GM13977 (cell line): ENCODE results near the gene CD38.
A peak's percentile ranks its signal among the peaks of the same experiment; 100 is the strongest.
"Not testable (repeated sequence)": the region's sequence is repeated elsewhere in the genome, so short reads cannot be mapped to it uniquely, and the experiment has no call there.

Experiments
- DNase-seq: peaks from one replicate; pipeline ENCODE4 v3.0.0; 2012; ENCODE audit warnings: low spot score
- in situ Hi-C: fragments of 300-500 bp; cut with MboI; formaldehyde crosslinking; loops from one replicate; pipeline ENCODE4 v1.12.0; 2022; ENCODE audit warnings: low sequenced_read_pairs, low pct_unique_long_range_greater_than_20kb, mixed read lengths, inconsistent platforms; ENCODE audit not compliant: unreplicated experiment
- TF ChIP-seq, protein P1 (sequence below): IDR thresholded peaks from 2 replicates; pipeline ENCODE4 v1.5.1; 2012; ENCODE audit warnings: mild to moderate bottlenecking, control low read depth; ENCODE audit not compliant: insufficient read depth; ENCODE audit errors: extremely low read depth, missing control alignments

The CD38 gene

DNA sequence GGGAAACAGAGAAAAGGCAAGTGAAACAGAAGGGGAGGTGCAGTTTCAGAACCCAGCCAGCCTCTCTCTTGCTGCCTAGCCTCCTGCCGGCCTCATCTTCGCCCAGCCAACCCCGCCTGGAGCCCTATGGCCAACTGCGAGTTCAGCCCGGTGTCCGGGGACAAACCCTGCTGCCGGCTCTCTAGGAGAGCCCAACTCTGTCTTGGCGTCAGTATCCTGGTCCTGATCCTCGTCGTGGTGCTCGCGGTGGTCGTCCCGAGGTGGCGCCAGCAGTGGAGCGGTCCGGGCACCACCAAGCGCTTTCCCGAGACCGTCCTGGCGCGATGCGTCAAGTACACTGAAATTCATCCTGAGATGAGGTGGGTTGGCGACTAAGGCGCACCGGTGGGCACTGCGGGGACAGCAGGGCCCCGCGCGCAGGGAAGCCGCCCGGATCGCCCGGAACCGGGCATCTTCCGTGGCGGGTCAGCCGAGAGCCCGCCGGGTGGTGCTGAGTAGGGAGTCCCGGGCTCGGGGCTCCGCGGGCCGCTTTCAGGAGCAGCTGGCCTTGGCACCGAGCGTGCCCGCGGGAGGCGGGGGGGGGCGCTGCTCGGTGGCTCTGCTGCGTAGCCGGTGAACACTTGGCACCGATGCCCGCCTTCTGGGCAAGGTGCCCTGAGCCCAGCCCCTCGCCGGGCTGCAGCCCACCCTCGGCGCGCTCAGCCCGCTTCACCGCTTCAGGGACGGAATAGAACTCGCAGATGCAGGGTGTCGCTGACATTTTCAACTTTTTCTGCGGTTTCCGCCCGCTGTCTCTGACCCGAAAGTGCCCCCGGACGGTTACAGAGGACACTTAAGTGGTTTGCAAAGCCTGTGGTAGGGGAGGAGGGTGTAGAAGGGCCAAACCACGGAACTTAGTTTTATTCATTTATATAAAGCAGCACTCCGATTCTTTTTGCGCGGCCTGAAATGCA lies at the start of gene CD38:
Gene CD38 (plus strand): TSS at position 40 of the 953 bp plus-strand sequence. CDS start 87 bp downstream, at position 127.
- in situ Hi-C loops = no loop called here
- DNase-seq = peak; percentile 79
- TF ChIP-seq, protein P1, sequence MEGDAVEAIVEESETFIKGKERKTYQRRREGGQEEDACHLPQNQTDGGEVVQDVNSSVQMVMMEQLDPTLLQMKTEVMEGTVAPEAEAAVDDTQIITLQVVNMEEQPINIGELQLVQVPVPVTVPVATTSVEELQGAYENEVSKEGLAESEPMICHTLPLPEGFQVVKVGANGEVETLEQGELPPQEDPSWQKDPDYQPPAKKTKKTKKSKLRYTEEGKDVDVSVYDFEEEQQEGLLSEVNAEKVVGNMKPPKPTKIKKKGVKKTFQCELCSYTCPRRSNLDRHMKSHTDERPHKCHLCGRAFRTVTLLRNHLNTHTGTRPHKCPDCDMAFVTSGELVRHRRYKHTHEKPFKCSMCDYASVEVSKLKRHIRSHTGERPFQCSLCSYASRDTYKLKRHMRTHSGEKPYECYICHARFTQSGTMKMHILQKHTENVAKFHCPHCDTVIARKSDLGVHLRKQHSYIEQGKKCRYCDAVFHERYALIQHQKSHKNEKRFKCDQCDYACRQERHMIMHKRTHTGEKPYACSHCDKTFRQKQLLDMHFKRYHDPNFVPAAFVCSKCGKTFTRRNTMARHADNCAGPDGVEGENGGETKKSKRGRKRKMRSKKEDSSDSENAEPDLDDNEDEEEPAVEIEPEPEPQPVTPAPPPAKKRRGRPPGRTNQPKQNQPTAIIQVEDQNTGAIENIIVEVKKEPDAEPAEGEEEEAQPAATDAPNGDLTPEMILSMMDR = peak; percentile 10

DNA sequence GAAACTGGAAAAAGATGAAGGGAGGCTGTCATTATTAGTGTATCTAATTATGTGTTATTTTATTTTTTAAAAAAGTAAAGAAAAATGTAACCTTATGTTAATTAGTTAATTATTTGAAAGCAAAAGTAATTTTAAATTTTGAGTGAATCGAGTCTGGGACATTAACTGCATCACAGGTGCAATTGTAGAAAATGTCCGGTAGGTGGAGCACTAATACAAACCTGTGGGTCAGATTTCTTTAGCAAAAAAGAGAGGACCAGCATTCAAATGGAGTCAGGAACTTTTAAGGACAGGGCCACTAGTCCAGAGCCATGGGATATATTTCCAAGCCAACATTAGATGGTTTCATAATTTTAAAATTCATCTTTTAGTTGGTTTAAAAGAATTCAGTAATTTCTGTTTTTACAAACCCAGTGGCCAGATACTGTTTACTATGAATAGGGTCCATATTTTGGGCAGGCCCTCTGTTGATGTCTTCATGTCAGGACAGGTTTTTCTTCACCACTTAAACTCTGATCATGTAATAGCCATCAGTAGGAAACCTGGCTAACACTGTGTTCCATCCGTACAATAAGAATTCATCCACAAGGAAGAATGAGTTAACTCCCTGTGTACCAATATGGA lies 48.1 kb upstream of the CD38 start:
- TF ChIP-seq, protein P1 = peak; percentile 73
- in situ Hi-C loops = loop anchor here (25.0 kb wide), 1 partner anchor 232 kb away; the partner anchor contains the start of gene FGFBP2

DNA sequence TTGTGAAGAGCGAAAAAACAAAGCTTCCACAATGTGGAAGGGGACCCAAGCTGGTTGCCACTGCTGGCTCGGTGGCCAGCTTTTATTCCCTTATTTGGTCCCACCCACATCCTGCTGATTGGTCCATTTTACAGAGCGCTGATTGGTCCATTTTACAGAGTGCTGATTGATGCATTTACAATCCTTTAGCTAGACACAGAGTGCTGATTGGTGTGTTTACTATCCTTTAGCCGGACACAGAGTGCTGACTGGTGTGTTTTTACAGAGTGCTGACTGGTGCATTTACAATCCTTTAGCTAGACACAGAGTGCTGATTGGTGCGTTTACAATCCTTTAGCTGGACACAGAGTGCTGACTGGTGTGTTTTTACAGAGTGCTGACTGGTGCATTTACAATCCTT lies 45.1 kb upstream of the CD38 start:
- DNase-seq = not testable (repeated sequence)
- in situ Hi-C loops = loop anchor here (25.0 kb wide), 1 partner anchor 229 kb away; the partner anchor contains the start of gene FGFBP2

More for the DNA sequence above, 48.1 kb upstream of the CD38 start:
- DNase-seq = peak; percentile 63

DNA sequence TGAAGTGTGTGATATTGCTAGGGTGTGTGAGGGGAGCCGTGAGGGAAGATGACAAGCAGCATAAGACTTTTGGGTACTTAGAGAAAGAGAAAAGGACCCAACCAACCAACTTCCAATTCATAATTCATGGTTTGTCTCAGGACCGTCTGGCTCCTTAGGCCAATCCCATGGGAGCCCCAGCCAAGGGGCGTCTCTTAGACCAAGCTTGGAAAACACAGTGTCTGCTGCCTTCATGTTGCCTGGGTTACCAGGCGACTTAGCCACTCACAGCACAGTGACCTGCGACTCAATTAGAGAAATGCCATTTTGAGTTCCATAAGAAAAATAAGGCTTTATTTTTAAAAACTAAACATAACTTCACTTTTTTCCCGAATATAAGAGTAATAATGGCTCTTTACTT lies 42.6 kb upstream of the CD38 start:
- no peak for DNase-seq
- in situ Hi-C loops = loop anchor here (25.0 kb wide), 1 partner anchor 227 kb away; the partner anchor contains the start of gene FGFBP2
- TF ChIP-seq, protein P1 = no peak

DNA sequence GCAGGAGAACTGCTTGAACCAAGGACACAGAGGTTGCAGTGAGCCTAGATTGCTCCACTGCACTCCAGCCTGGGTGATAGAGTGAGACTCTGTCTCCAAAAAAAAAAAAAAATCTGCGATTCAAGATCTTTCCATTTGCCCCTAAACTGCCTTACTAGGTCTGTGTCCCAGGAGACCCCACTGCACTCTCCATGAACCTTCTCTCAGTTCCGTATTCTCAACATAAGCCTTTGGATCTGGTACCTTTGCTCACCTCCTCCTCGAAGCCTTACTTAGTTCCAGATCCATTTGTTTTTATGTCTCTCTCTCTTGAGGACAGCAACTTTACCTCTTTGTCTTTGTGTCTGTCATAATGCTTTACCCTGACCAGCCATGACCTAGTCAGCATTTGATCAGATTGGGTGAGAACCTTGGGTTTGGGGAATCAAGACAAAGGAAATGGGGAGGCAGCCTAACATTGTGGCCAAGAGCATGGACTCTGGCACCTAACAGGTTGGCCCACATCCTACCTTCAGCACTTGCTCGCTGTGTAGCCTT lies 41.5 kb upstream of the CD38 start:
- no peak for DNase-seq
- TF ChIP-seq, protein P1 = no peak
- in situ Hi-C loops = loop anchor here (25.0 kb wide), 1 partner anchor 226 kb away; the partner anchor contains the start of gene FGFBP2

DNA sequence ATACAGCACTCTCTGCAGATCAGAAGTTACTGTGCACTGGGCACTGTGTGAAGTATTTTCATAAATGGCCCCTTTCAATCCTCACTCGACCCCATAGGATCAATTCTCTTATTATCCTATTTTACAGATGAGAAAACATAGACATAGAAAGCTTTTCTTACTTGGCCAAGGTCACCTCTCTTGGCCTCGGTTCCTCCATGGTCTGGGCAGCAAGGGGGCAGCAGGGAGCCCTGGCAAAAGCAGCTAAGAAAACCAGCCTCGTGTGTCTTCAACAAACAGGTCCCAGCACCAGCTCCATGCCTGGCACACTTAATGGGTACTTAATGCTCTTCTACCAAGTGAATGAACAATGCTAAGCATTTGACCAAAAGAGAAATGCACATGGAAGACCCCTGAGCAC lies 40.9 kb upstream of the CD38 start:
- in situ Hi-C loops = loop anchor here (25.0 kb wide), 1 partner anchor 225 kb away; the partner anchor contains the start of gene FGFBP2
- DNase-seq = no peak
- TF ChIP-seq, protein P1 = peak; percentile 33

DNA sequence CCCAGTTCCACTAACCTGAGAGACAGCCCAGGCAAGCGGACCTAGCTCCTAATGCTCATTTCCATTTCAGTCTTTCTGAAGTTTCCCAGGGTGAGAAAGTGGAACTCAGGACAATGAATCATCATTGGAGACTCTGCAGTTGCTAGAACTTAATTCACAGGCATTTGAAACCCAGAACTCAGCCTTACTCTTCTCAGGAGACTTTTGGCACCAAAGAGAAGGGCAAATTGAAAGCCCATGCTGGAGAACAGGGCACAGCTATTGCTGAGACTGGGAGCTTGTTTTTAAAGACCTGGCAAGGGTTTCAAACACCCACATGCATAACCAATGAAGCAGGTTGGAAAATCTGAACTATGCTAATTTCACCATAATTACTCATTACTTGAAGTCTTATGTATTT lies 39.3 kb upstream of the CD38 start:
- TF ChIP-seq, protein P1 = no peak
- no peak for DNase-seq
- in situ Hi-C loops = loop anchor here (25.0 kb wide), 1 partner anchor 223 kb away; the partner anchor contains the start of gene FGFBP2
